Measurements from ENCODE around the gene SSC4D. TPM values are rescaled to one million over a fixed set of nuclear protein-coding genes. Genes with fewer than 3 reads are reported as not detected.

Gene SSC4D
- total RNA-seq, 1 donor from 2014 or later = 22.4 TPM

GRCh38 chr7:76412249-76412648 lies 2.8 kb upstream of the SSC4D start:
- Mint-ChIP-seq H3K27ac (no peak overlapping the region), H3K9me3 (no peaks in the 10 kb centered on the region), H3K4me3 (no peak overlapping the region), H3K36me3 (no peaks in the 10 kb centered on the region), H3K27me3 (ENCODE audit: low read depth) (no peaks in the 10 kb centered on the region), H3K4me1 (peaks cover 17% of the 10 kb centered on the region)
- no peak for TF ChIP-seq CTCF (IDR thresholded peaks at IDR 0.05; ENCODE audit: unreplicated experiment)
- DNase-seq (ENCODE audit: low spot score in 2 of 2, unreplicated experiment in 2 of 2) = no peak

GRCh38 chr7:76411626-76412025 lies 2.1 kb upstream of the SSC4D start:
- DNase-seq (ENCODE audit: low spot score in 2 of 2, unreplicated experiment in 2 of 2) = no peak
- no peak overlapping the region for H3K4me3 Mint-ChIP-seq
- H3K27me3 Mint-ChIP-seq (ENCODE audit: low read depth) = no peaks in the 10 kb centered on the region
- no peaks in the 10 kb centered on the region for H3K9me3 Mint-ChIP-seq
- H3K27ac Mint-ChIP-seq = no peak overlapping the region
- H3K36me3 Mint-ChIP-seq = no peaks in the 10 kb centered on the region
- peaks cover 17% of the 10 kb centered on the region for H3K4me1 Mint-ChIP-seq
- TF ChIP-seq CTCF (IDR thresholded peaks at IDR 0.05; ENCODE audit: unreplicated experiment) = no peak

- Mint-ChIP-seq H3K27ac (no peak overlapping the region), H3K4me3 (no peak overlapping the region), H3K27me3 (ENCODE audit: low read depth) (no peaks in the 10 kb centered on the region), H3K36me3 (no peaks in the 10 kb centered on the region), H3K4me1 (peaks cover 17% of the 10 kb centered on the region), H3K9me3 (no peaks in the 10 kb centered on the region)
- DNase-seq (ENCODE audit: low spot score in 2 of 2, unreplicated experiment in 2 of 2) = no peak
- TF ChIP-seq CTCF (IDR thresholded peaks at IDR 0.05; ENCODE audit: unreplicated experiment) = no peak
Observed at GRCh38 chr7:76408121-76408560, 1.4 kb downstream of the SSC4D start.

- no peak for DNase-seq (ENCODE audit: low spot score in 2 of 2, unreplicated experiment in 2 of 2)
- Mint-ChIP-seq H3K9me3 (no peaks in the 10 kb centered on the region), H3K36me3 (no peaks in the 10 kb centered on the region), H3K27me3 (ENCODE audit: low read depth) (no peaks in the 10 kb centered on the region), H3K27ac (no peak overlapping the region), H3K4me3 (peak overlapping the region; percentile 22), H3K4me1 (peaks cover 17% of the 10 kb centered on the region)
- TF ChIP-seq CTCF (IDR thresholded peaks at IDR 0.05; ENCODE audit: unreplicated experiment) = no peak
Observed at GRCh38 chr7:76407718-76408117, 1.8 kb downstream of the SSC4D start.

- Mint-ChIP-seq H3K27ac (no peak overlapping the region), H3K27me3 (ENCODE audit: low read depth) (no peaks in the 10 kb centered on the region), H3K9me3 (no peaks in the 10 kb centered on the region), H3K4me1 (peaks cover 15% of the 10 kb centered on the region), H3K36me3 (no peaks in the 10 kb centered on the region), H3K4me3 (no peak overlapping the region)
- TF ChIP-seq CTCF (IDR thresholded peaks at IDR 0.05; ENCODE audit: unreplicated experiment) = no peak
- DNase-seq (ENCODE audit: low spot score in 2 of 2, unreplicated experiment in 2 of 2) = no peak
Observed at GRCh38 chr7:76405738-76406137, 3.8 kb downstream of the SSC4D start.

All from mesothelial cell of epicardium (in vitro differentiated cells).